Measurements from ENCODE around the gene AMMECR1L.

AMMECR1L gene

GRCh38 chr2:127887082-127887775 is 1.5 kb upstream of the AMMECR1L start:
- no peak for DNase-seq (ENCODE audit: low read depth)

DNA sequence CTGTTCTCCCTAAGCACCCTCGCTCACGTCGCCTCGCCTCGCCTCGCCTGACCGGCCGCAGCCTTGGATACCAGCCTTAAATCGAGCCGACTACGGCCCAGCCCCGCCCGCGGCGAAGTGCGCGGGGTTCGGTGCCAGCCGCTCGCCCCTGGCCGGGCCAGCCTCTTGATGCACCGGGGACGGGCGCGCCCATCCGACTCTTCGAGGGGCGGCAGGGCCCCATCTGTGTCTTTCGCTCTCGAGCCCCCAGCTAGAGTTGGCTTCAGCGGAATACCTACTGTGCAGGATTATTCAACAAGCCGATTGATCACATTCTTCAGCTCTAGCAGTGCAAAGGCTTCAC is 808 bp upstream of the AMMECR1L start:
- DNase-seq (ENCODE audit: low read depth): peak; percentile 27

DNA sequence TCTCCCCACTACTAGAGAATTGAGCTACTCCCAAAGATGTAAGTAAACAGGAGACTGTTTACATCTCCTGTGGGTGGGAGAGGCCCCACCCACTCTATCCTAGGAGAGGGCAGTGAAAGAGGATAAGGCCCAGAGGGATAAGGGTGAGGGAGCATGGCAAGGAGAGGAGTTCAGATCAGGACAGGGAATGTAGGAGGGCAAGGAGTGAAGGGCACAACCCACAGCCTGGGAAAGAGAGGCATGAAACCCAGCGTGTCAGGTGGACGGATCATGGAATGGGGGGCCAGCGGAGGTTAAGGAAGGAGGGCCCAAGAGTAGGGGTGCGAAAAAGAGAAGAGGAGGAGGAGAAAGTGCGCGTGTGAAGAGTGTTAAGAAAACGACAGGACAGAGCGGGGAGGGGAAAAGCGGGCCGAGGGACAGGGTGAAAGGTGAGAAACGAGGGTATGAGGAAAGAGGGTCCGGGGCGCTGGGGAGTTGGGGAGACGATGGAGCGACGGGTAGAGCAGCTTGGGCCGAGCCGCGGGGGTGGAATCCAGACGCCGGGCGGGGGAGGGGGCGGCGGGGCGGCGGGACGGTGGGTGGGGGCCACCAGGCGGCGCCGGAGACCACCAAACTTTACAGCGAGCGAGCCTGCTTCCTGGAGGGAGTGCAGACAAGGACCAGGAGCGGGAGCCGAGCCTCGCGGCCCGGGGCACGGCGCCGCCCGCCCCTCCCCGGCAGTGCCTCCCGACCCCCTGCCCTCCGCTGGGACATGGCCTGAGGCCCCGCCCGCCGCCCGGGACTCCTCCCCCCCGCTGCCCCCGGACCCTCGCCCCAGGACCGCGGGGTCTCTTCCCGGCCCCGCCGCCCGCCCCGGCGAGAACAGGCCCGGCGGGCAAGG is 655 bp downstream of the AMMECR1L start:
- peak; percentile 53 for DNase-seq (ENCODE audit: low read depth)

DNA sequence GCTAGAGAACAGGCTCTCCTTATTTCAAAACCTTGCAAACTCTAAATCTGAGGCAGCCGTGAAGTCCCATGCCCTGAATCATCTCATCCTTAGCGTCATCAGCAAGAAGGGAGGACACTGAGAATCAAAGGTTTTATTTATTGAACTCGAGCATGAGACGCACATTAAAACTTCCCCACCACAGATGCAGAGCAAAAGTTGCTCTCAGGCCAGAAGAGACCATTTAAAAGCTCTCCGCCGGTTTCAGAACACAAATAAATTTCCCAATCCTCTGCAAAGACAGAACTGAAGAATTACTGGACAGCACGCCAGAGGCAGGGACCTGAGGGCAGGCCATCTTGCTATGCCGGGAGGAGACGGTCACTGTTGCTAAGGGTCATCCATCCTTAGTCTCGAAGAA is 1.3 kb downstream of the AMMECR1L start:
- DNase-seq (ENCODE audit: low read depth): peak; percentile 71

DNA sequence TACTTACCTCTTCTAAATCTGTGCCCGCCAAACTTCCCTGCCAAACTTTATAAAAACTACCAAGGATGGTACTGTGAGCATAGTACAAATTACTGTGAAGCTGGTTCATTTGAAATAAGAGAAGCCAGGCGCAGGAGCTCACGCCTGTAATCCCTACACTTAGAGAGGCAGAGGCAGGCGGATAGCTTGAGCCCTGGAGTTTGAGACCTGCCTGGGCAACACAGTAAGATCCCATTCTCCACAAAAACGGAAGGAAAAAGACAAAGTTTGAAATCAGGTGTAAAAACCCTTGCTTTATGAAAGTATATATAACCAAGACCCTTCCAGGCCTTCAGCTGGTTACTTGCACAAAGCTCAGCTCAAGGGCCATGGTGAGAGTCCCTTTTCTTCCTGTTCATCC is 5.9 kb downstream of the AMMECR1L start:
- DNase-seq (ENCODE audit: low read depth): no peak

DNA sequence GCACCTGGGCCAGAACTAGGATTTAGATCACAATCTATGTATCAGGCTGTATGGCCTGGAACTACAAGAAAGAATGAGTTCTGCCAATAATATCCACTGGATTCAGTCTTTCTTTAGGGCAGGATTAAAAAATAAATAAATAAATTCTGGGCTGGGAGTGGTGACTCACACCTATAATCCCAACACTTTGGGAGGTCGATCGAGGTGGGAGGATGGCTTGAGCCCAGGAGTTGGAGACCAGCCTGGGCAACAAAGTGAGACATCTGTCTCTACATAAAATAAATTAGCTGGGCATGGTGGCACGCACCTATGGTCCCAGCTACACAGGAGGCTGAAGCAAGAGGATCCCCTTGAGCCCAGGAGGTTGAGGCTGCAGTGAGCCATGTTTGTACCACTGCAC is 8.1 kb downstream of the AMMECR1L start:
- peak; percentile 47 for DNase-seq (ENCODE audit: low read depth)

- DNase-seq (ENCODE audit: low read depth): no peak
Measured at GRCh38 chr2:127877136-127877535, 8.6 kb downstream of the AMMECR1L start.

DNA sequence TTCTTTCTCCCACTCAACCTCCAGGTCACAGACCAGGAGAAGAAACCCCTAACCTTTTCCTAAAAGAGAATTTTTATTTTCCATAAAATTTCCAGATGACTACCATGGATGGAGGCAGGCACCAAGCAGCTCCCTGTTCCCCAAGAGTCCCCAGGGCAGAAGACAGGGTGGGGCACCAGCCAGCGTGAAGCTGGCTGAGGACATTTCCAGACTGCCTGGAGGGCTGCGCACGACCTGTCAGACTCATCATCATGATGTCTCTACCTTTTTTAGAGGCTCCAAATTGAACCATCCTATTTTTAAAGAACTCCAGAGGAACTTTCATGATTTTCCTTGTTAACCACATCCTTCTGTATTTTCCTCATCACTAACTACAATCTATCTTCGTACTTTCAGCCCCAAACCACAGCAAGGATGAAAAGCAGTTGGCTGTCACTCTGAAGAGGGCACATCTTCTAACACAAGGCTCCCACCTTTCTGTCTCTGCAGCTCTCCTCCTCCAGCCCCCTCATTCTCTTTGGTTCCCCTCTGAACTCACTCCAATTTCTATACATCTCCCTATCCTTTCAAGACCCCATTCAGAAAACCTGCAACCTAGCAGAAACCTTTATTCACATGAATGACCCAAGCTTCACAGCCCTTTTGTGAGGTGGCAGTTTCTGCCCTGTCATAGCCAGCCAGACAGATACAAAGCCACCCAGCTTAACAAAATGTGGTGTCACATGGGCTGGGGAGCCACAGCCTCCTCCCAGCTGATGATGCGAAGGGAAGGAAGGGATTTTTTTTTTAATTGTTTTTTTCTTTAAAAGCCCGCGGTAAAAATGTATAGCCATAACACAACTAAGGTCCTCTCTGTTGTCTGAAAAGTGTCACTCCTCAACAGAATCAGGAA is 11.1 kb downstream of the AMMECR1L start:
- DNase-seq (ENCODE audit: low read depth): no peak

DNA sequence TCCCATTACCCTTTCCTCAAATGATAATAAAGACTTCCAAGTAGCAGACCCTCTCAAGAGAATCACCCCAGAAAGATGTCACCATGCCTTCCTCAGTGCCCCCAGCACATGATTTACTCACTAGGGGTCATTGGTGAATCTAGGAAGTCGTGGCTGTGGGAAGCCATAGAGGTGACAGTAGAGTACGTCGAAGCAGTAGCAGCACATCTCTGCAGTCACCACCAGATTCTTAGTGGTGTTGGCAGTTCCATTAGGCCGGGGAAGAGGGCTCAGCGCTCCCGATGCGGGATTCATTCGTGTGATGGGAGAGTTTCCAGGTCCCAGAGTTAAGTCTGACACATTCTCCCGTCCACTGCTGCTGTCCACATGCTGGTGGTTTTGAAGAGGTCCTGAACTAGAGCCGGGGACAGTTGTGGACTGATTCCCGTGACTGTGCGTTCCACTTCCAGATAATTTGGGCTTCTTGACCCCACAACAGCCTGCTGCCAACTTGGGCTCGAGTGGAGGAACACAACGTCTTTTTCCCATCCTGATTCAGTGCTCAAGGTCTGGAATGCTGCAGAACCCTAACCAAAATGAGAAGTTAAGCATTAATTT is 12.0 kb downstream of the AMMECR1L start:
- DNase-seq (ENCODE audit: low read depth): no peak

GRCh38 chr2:127872354-127872753 is 13.4 kb downstream of the AMMECR1L start:
- DNase-seq (ENCODE audit: low read depth): no peak

DNA sequence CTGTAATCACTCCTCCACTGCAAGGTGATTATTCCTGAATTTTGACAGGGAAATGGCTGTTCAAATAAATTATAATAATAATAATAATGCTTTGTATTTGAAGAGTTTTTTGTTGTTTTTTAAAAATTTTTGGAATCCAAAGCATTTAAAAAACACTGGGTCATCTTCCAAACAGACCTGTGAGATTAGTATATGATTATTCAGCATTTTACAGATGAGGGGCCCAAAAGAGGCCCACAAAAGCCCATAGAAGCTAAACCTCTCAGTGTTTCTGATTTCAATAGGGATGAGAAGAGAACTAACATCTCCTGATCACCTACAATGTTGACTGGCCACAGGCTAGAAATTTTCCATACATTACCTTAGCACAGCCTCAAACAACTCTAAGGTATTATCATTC is 19.8 kb downstream of the AMMECR1L start:
- no peak for DNase-seq (ENCODE audit: low read depth)

- DNase-seq (ENCODE audit: low read depth): peak; percentile 60
Measured at GRCh38 chr2:127864877-127865276, 20.9 kb downstream of the AMMECR1L start.

- DNase-seq (ENCODE audit: low read depth): no peak
Measured at GRCh38 chr2:127862228-127862627, 23.5 kb downstream of the AMMECR1L start.

DNA sequence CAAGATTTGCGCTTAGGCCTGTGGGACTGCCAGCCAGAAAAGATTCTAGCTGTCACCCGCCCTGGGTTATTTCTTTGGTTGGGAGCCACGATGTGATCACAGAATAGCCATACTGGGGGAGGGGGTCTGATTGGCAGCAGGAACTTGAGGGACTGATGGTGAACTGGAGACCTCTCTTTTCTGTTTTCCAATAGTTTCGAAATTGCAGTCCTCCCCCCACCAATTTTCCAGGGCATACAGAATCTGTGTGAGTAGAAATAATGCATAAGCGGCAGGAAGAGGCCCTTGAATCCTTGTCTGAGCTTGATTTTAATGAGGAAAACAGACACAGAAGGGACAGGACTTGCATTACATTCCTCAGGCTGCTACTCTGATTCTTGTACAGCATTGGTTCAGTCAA is 25.6 kb downstream of the AMMECR1L start:
- DNase-seq (ENCODE audit: low read depth): no peak

DNA sequence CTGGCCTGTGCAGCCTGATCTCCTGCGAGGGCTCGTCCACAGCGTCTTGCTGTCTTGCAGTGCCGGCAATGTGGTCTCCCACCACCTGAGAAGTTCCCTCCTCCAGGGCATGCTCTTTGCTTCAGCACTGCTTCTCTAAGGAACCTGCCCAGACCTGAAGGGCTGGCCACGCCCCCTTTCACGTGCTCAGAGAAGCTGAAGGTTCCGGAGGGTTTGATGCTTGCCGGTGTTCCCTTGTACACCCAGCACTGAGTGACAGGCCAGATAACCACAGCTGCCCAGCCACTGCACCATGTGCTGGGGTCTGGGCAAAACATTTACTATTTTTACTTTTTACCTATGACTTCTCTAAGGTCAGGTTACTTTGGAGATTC is 26.1 kb downstream of the AMMECR1L start:
- no peak for DNase-seq (ENCODE audit: low read depth)

- peak; percentile 47 for DNase-seq (ENCODE audit: low read depth)
Measured at GRCh38 chr2:127857265-127857808, 28.4 kb downstream of the AMMECR1L start.

GRCh38 chr2:127853671-127854070 is 32.1 kb downstream of the AMMECR1L start:
- no peak for DNase-seq (ENCODE audit: low read depth)

GRCh38 chr2:127852388-127852787 is 33.4 kb downstream of the AMMECR1L start:
- no peak for DNase-seq (ENCODE audit: low read depth)

- DNase-seq (ENCODE audit: low read depth): no peak
Measured at GRCh38 chr2:127847931-127848330, 37.8 kb downstream of the AMMECR1L start.

GRCh38 chr2:127844973-127845372 is 40.8 kb downstream of the AMMECR1L start:
- no peak for DNase-seq (ENCODE audit: low read depth)

GRCh38 chr2:127843677-127844076 is 42.1 kb downstream of the AMMECR1L start:
- no peak for DNase-seq (ENCODE audit: low read depth)

All from ELR (cell line).